GM23248 (cell line): ENCODE data around the gene CEP85. TPM values are rescaled to one million over a fixed set of nuclear protein-coding genes. Genes with fewer than 3 reads are reported as not detected.

Experiments used
- DNase-seq: peaks from one replicate; pipeline ENCODE4 v3.0.0-alpha.2; 2015
- H2AFZ ChIP-seq: fragments of 200-600 bp; sonication (generic); 2 replicates; pipeline ENCODE4 v1.6.1; 2016; ENCODE audit warnings: antibody characterized with exemption
- H3F3A ChIP-seq: fragments of 200-600 bp; sonication (generic); 2 replicates; pipeline ENCODE4 v1.6.1; 2016; ENCODE audit warnings: mild to moderate bottlenecking, antibody characterized with exemption, mixed run types; ENCODE audit not compliant: insufficient read depth
- H3K27ac ChIP-seq: fragments of 200-600 bp; sonication (generic); 2 replicates; pipeline ENCODE4 v1.5.1; 2016; ENCODE audit warnings: mild to moderate bottlenecking
- H3K27me3 ChIP-seq: fragments of 200-600 bp; sonication (generic); replicated peaks from 2 replicates; pipeline ENCODE4 v1.6.1; 2016; ENCODE audit warnings: mild to moderate bottlenecking; ENCODE audit not compliant: insufficient read depth
- H3K36me3 ChIP-seq: fragments of 200-600 bp; sonication (generic); 2 replicates; pipeline ENCODE4 v1.6.1; 2016; ENCODE audit warnings: low read depth, mild to moderate bottlenecking
- H3K4me1 ChIP-seq: fragments of 200-600 bp; sonication (generic); 2 replicates; pipeline ENCODE4 v1.6.1; 2016; ENCODE audit warnings: mild to moderate bottlenecking; ENCODE audit not compliant: insufficient read depth
- H3K4me2 ChIP-seq: fragments of 200-600 bp; sonication (generic); one replicate; pipeline ENCODE4 v1.6.1; 2016; ENCODE audit warnings: mild to moderate bottlenecking; ENCODE audit not compliant: unreplicated experiment
- H3K4me3 ChIP-seq: fragments of 200-600 bp; sonication (generic); 2 replicates; pipeline ENCODE4 v1.5.1; 2016; ENCODE audit warnings: mild to moderate bottlenecking
- H3K79me2 ChIP-seq: fragments of 200-600 bp; sonication (generic); 2 replicates; pipeline ENCODE4 v1.6.1; 2016; ENCODE audit warnings: mild to moderate bottlenecking; ENCODE audit not compliant: insufficient read depth
- H3K9ac ChIP-seq: fragments of 200-600 bp; sonication (generic); 2 replicates; pipeline ENCODE4 v1.6.1; 2016; ENCODE audit warnings: mild to moderate bottlenecking
- H3K9me2 ChIP-seq: fragments of 200-600 bp; sonication (generic); 2 replicates; pipeline ENCODE4 v1.6.1; 2016; ENCODE audit warnings: mixed run types, mild to moderate bottlenecking, moderate library complexity; ENCODE audit not compliant: insufficient read depth
- H3K9me3 ChIP-seq: fragments of 200-600 bp; sonication (generic); one replicate; pipeline ENCODE4 v1.6.1; 2017; ENCODE audit warnings: low read depth
- H4K20me1 ChIP-seq: fragments of 200-600 bp; sonication (generic); 2 replicates; pipeline ENCODE4 v1.6.0; 2016; ENCODE audit not compliant: insufficient read depth
- EZH2 ChIP-seq: fragments of 200-600 bp; sonication (generic); IDR thresholded peaks from 2 replicates; pipeline ENCODE4 v1.6.1; 2018; ENCODE audit warnings: antibody characterized with exemption, mild to moderate bottlenecking; ENCODE audit not compliant: insufficient read depth, poor library complexity, severe bottlenecking
- EZH2phosphoT487 ChIP-seq: fragments of 200-600 bp; sonication (generic); IDR thresholded peaks from 2 replicates; pipeline ENCODE4 v1.6.1; 2018; ENCODE audit warnings: antibody characterized with exemption, moderate library complexity, mild to moderate bottlenecking, low read depth; ENCODE audit not compliant: insufficient read depth
- WGBS, 2 experiments: methylation state at CpG; one replicate each; pipeline ENCODE4 v1.1.6; 2015 to 2017; ENCODE audit warnings: low lambda C conversion rate in 2 of 2, low coverage in 1 of 2; ENCODE audit errors: missing lambda C conversion rate in 2 of 2; 5-methylcytosine and 5-hydroxymethylcytosine counted together
- in situ Hi-C: fragments of 300-500 bp; cut with MboI; formaldehyde crosslinking; loops from 2 replicates; pipeline ENCODE4 v1.15.0; 2020
- polyA plus RNA-seq: library from polyadenylated mRNA; unstranded; fragments of >200 nt; fragmentation: Nextera tagmentation; extraction: Ambion mirVana; gene quantifications from 2 replicates; pipeline ENCODE4 v1.2.1, GENCODE V29; 2016
- total RNA-seq: library from RNA; depleted of rRNA; stranded (reverse); fragments of >200 nt; shearing (Covaris generic); gene quantifications from 2 replicates; pipeline ENCODE4 v1.2.3, GENCODE V29; 2014

Gene CEP85
- total and polyA plus RNA-seq, 2 experiments from 2014 or later, result 5.0 to 6.2 TPM

DNA sequence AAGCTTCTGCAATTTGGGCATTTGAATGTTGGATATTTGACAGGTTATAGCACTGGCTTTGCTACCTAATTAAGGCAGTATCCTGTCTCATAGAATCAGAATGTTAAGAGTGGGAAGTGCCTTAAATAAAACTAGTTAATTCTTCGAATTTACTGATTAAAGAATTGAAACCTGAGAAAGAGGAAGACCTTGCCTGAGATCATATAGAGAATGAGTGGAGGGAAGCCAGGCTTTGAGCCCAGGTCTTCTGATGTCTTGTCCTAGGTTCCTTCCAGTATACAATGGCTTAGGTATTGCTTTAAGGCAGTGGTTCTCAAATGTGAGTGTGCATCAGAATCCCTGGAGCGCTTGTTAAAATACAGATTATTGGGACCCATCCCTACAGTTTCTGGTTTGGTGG lies 25.0 kb downstream of the CEP85 start:
- Histone ChIP-seq H3K79me2 (no peaks in the 10 kb centered on the region), H2AFZ (no peak overlapping the region), H3K4me2 (no peak overlapping the region), H3K9ac (no peak overlapping the region), H3K4me1 (no peaks in the 10 kb centered on the region), H4K20me1 (no peaks in the 10 kb centered on the region), H3K9me3 (no peaks in the 10 kb centered on the region), H3K36me3 (peaks cover 4% of the 10 kb centered on the region; the same call in 1 of the 2 replicates), H3K27me3 (no peaks in the 10 kb centered on the region), H3K4me3 (no peak overlapping the region), H3K27ac (no peak overlapping the region), H3F3A (no peaks in the 10 kb centered on the region), H3K9me2 (no peaks in the 10 kb centered on the region)
- no peak for DNase-seq
- in situ Hi-C loops, result no loop called here
- 92 to 96% methylated on average over 2 of the region's 2 CpGs for WGBS, 2 experiments
- TF ChIP-seq EZH2phosphoT487, result no peak

DNA sequence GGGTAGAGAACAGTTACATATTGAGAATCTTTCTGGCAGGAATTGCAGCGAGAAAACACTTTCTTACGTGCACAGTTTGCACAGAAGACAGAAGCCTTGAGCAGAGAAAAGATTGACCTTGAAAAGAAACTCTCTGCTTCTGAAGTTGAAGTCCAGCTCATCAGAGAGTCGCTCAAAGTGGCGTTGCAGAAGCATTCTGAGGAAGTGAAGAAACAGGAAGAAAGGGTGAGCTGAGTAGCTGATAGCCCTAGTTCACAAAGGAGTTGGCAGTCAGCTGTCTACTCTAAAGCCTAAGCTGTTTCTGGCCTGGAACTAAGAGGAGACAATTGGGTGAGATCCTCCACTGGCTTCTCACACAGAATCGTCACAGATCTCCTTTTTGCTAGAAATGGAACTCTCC lies 25.6 kb downstream of the CEP85 start:
- Histone ChIP-seq H3K4me2 (no peak overlapping the region), H3K4me3 (no peak overlapping the region), H3K27ac (no peak overlapping the region), H3K79me2 (no peaks in the 10 kb centered on the region), H2AFZ (no peak overlapping the region), H3K9ac (no peak overlapping the region), H3K27me3 (no peaks in the 10 kb centered on the region), H3K9me2 (no peaks in the 10 kb centered on the region), H3K36me3 (peaks cover 4% of the 10 kb centered on the region; the same call in 1 of the 2 replicates), H3K4me1 (no peaks in the 10 kb centered on the region), H3K9me3 (no peaks in the 10 kb centered on the region), H3F3A (no peaks in the 10 kb centered on the region), H4K20me1 (no peaks in the 10 kb centered on the region)
- no peak for DNase-seq
- in situ Hi-C loops, result no loop called here
- TF ChIP-seq EZH2 (no peak), EZH2phosphoT487 (no peak)
- 97 to 99% methylated on average over 5 of the region's 5 CpGs for WGBS, 2 experiments

DNA sequence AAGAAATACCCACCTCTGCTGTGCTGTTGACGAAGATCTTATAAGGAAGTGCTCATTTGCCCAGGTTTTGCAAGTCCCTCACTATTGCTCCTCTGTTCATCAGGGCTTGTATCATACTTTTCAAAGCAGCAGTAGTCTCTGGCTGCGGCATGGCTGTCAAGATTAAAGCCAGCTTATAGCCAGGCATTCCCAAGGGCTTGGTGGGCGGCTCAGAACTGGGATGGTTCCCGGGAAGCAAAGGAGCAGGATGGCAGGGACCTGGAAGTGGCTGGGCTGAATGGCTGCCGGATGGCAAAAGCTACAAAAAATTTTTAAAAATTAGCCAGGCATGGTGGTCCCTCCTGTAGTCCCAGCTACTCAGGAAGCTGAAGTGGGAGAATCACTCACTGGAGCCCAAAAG lies 29.2 kb downstream of the CEP85 start:
- no peak for TF ChIP-seq EZH2
- TF ChIP-seq EZH2phosphoT487, result no peak
- peaks cover 4% of the 10 kb centered on the region; the same call in 1 of the 2 replicates for H3K36me3 ChIP-seq
- H3F3A ChIP-seq, result no peaks in the 10 kb centered on the region
- WGBS, 2 experiments, result 93% methylated on average over 5 of the region's 5 CpGs
- no peak overlapping the region for H3K4me2 ChIP-seq
- H3K4me3 ChIP-seq, result no peak overlapping the region
- no peak overlapping the region for H2AFZ ChIP-seq
- no peaks in the 10 kb centered on the region for H3K79me2 ChIP-seq
- no peak for DNase-seq
- no peaks in the 10 kb centered on the region for H3K9me3 ChIP-seq
- H3K9ac ChIP-seq, result no peak overlapping the region
- no peak overlapping the region for H3K27ac ChIP-seq
- H3K9me2 ChIP-seq, result no peaks in the 10 kb centered on the region
- H3K4me1 ChIP-seq, result no peaks in the 10 kb centered on the region
- in situ Hi-C loops, result no loop called here
- no peaks in the 10 kb centered on the region for H4K20me1 ChIP-seq
- no peaks in the 10 kb centered on the region for H3K27me3 ChIP-seq

DNA sequence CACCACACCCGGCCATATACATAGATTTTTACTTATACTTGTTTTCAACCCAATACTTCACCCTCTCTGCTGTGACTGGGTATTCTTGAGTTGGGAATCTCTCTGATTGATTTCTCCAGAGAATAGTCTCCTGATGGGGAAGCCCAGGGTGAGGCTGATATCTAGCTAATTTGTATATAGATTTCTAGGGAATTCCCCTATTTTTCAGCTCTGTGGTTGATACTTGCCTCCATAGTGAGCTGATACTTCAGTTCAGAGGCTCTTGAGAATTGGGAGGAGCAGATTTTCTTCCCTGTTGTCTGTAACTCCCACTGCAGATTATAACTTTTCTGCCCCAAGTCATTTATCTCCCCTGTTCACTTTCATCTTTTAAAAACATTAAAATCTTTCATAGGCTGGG lies 31.4 kb downstream of the CEP85 start:
- DNase-seq, result no peak
- Histone ChIP-seq H3K36me3 (peaks cover 18% of the 10 kb centered on the region; the same call in 1 of the 2 replicates), H3F3A (no peaks in the 10 kb centered on the region), H2AFZ (no peak overlapping the region), H3K27ac (no peak overlapping the region), H3K4me2 (no peak overlapping the region), H3K4me1 (no peaks in the 10 kb centered on the region), H3K9me3 (no peaks in the 10 kb centered on the region), H3K9ac (no peak overlapping the region), H3K9me2 (no peaks in the 10 kb centered on the region), H4K20me1 (no peaks in the 10 kb centered on the region), H3K27me3 (no peaks in the 10 kb centered on the region), H3K79me2 (no peaks in the 10 kb centered on the region), H3K4me3 (no peak overlapping the region)
- TF ChIP-seq EZH2, result no peak
- no peak for TF ChIP-seq EZH2phosphoT487
- 93 to 94% methylated on average over 1 of the region's 1 CpG for WGBS, 2 experiments
- in situ Hi-C loops, result no loop called here
